Stomach smooth muscle (tissue), 2 donors: ENCODE measurements around the gene COASY.
"Not testable (repeated sequence)": the region's sequence is repeated elsewhere in the genome, so short reads cannot be mapped to it uniquely, and the experiment has no call there.

ENCODE experiments used
- H3K27ac ChIP-seq: one replicate; pipeline ENCODE4 v1.7.0; 2013; ENCODE audit warnings: mild to moderate bottlenecking, low read length, inconsistent platforms
- H3K27me3 ChIP-seq, 2 donors: one replicate each; pipeline ENCODE4 v1.7.0; 2013; ENCODE audit warnings: low read length in 2 of 2; ENCODE audit not compliant: insufficient read depth in 2 of 2, control insufficient read depth in 1 of 2
- H3K36me3 ChIP-seq, 2 donors: one replicate each; pipeline ENCODE4 v1.7.0; 2013; ENCODE audit warnings: low read length in 2 of 2; ENCODE audit not compliant: control insufficient read depth in 2 of 2, insufficient read depth in 2 of 2
- H3K4me1 ChIP-seq: one replicate; pipeline ENCODE4 v1.7.0; 2013; ENCODE audit warnings: low read length; ENCODE audit not compliant: control insufficient read depth, insufficient read depth
- H3K4me3 ChIP-seq, 2 donors: one replicate each; pipeline ENCODE4 v1.7.0; 2013; ENCODE audit warnings: low read length in 2 of 2
- H3K9ac ChIP-seq, 2 donors: one replicate each; pipeline ENCODE4 v1.7.0; 2013; ENCODE audit warnings: low read length in 2 of 2, mild to moderate bottlenecking in 1 of 2
- H3K9me3 ChIP-seq, 2 donors: one replicate each; pipeline ENCODE4 v1.7.0; 2013; ENCODE audit warnings: low read length in 2 of 2; ENCODE audit not compliant: control insufficient read depth in 2 of 2
- donor health status: healthy.
- donor health status: Pancreatic carcinoma.

COASY gene

DNA sequence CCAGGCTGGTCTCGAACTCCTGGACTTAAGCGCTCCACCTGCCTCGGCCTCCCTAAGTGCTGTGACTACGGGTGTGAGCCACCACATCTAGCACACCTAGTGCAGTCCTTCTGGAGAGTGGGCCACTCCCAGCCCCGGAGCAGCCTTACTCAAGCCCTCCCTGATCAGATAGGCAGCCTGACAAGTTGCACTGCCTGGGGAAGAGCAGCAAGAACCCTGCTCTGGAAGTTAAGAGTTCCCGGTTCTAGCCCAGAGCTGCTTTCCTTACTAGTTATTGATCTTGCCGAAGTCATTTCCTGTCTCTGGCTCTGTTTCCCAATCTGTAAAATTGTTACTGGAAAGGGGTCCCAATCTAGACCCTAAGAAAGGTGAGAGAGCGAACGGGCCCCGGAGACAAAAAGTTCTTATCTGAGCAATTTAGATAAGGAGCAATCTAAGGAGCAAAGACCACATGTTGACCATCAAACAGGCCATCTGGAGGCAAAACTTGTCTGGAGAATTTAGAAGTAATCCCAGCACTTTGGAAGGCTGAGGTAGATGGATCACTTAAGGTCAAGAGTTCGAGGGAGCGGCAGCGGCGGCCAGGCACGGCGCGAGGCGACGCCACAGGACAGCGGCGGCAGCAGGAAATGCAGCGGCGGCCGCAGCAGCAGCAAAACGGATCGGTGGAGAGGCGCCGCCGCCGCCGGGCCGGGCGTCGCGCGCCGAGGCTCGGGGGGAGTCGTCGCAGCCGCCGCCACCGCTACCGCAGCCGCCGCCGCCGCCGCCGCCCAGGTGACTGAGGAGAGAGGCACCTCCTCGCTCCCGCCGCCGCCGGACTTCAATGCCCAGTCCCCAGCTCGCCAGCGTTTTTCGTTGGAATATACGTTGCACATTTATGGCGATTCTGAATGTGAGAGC lies 30.2 kb upstream of the COASY start:
- Histone ChIP-seq H3K27me3 (no peaks in the 10 kb centered on the region), H3K4me3 (peak overlapping the region; percentile 46 to 74), H3K9ac (peak overlapping the region; percentile 61 to 64), H3K9me3 (no peaks in the 10 kb centered on the region), H3K27ac (peak overlapping the region; percentile 70), H3K36me3 (no peaks in the 10 kb centered on the region), H3K4me1 (peaks cover 40% of the 10 kb centered on the region)

DNA sequence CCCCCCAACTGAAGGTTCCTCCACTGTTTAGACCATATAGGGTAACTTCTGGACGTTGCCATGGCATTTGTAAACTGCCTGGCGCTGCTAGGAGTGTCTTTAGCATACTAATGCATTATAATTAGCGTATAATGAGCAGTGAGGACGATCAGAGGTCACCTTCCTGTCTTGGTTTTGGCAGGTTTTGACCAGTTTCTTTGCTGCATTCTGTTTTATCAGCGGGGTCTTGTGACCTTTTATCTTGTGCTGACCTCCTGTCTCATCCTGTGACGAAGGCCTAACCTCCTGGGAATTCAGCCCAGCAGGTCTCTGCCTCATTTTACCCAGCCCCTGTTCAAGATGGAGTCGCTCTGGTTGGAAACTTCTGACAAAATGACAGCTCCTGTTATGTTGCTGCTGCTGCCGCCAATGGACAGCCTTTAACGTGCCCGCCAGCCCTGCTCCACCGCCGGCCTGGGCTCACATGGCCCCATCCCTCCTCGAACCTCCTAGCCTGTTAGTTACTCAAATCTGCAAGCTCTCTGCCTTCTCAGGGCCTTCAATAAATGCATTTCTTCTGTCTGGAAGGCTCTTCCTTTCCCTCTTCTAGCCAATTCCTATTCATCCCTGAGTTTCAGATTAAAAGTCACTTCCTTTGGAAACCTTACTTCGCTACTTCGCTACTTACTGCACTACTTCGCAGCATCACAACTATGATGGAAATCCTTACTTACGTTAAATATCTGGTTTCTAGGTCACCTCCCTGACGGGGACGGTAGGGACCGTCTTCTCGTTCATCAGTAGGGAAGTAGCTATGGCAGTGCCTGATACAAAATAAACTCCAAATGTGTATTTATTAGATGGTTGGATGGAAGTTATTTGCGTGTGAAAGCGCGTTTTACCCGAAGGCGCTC lies 26.5 kb upstream of the COASY start:
- Histone ChIP-seq H3K27ac (peak overlapping the region; percentile 89), H3K36me3 (peaks cover 5 to 13% of the 10 kb centered on the region in 2 donors), H3K9ac (peak overlapping the region; percentile 64 to 74), H3K27me3 (no peaks in the 10 kb centered on the region), H3K9me3 (no peaks in the 10 kb centered on the region), H3K4me1 (peaks cover 37% of the 10 kb centered on the region), H3K4me3 (peak overlapping the region; percentile 63 to 80)

DNA sequence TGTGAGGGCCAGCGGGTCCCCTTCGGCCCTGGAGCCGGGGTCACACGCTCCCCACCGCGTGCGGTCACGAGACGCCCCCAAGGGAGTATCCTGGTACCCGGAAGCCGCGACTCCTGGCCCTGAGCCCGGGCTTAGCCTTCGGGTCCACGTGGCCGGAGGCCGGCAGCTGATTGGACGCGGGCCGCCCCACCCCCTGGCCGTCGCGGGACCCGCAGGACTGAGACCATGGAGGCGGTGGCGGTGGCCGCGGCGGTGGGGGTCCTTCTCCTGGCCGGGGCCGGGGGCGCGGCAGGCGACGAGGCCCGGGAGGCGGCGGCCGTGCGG lies 25.9 kb upstream of the COASY start, which contains the start of gene NAGLU:
Gene NAGLU, plus strand, starts transcription at position 194 of the 324 bp plus-strand sequence. Its CDS starts 32 bp downstream, at position 226.
- H3K9ac ChIP-seq, result peak within 1 kb of the TSS; percentile 74 to 84
- H3K27ac ChIP-seq, result peak within 1 kb of the TSS; percentile 89
- peaks cover 5 to 15% of the 10 kb centered on the region in 2 donors for H3K36me3 ChIP-seq

DNA sequence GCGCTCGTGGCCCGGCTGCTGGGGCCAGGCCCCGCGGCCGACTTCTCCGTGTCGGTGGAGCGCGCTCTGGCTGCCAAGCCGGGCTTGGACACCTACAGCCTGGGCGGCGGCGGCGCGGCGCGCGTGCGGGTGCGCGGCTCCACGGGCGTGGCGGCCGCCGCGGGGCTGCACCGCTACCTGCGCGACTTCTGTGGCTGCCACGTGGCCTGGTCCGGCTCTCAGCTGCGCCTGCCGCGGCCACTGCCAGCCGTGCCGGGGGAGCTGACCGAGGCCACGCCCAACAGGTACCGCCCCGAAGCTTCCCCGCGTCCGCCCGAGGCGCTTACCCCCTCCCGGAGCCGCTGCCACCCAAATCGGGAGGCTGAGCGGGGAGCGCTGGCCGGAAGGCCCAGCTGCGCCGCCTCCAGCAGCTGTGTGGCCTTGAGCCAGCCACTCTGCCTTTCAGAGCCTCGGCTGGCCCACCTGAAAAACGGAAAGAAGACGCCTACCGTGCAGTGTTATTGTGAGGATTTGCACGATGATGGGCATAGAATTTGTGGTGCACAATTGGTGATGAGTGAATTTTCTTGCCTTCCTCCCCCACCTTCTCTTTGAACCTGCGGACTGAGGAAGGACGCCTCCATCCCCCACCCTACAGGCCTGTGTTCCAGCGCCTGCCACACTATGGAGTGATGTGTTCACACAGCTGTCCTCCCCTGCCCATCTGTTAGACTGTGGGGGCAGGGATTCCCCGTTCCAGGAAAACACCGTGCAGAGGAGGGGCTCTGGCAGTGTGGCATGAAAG lies 25.4 kb upstream of the COASY start:
- peaks cover 27% of the 10 kb centered on the region for H3K4me1 ChIP-seq
- H3K9ac ChIP-seq, result peak overlapping the region; percentile 65 to 84
- H3K27ac ChIP-seq, result peak overlapping the region; percentile 62
- H3K27me3 ChIP-seq, result no peaks in the 10 kb centered on the region
- peaks cover 8 to 21% of the 10 kb centered on the region in 2 donors for H3K36me3 ChIP-seq
- peak overlapping the region; percentile 71 to 80 for H3K4me3 ChIP-seq
- no peaks in the 10 kb centered on the region for H3K9me3 ChIP-seq

More for the DNA sequence above, 25.9 kb upstream of the COASY start, which contains the start of gene NAGLU:
- peak within 1 kb of the TSS; percentile 71 to 80 for H3K4me3 ChIP-seq
- no peaks in the 10 kb centered on the region for H3K9me3 ChIP-seq
- H3K4me1 ChIP-seq, result peaks cover 32% of the 10 kb centered on the region
- H3K27me3 ChIP-seq, result no peaks in the 10 kb centered on the region

DNA sequence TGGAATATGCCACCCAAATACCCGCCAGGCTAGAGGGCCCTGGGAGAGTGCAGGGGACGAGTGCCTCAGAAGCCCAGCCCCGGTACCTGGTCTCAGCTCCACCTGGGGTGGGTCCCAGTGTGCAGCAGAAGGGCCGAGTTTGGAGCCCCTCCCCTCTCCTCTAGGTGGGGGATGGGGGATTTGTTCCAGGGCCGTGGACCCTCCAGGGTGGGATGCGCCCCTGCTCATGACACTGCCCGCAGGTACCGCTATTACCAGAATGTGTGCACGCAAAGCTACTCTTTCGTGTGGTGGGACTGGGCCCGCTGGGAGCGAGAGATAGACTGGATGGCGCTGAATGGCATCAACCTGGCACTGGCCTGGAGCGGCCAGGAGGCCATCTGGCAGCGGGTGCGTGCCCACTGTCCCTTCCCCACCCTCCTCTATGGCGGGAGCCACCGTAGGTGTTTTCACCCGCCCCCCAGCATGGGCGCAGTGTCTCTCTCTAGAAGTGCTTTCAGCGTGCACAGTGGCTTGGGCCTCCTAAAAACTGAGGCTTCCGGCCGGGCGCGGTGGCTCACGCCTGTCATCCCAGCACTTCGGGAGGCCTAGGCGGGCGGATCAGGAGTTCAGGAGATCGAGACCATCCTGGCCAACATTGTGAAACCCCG lies 24.7 kb upstream of the COASY start:
- peaks cover 23% of the 10 kb centered on the region for H3K4me1 ChIP-seq
- H3K27ac ChIP-seq, result peak overlapping the region; percentile 62
- no peaks in the 10 kb centered on the region for H3K27me3 ChIP-seq
- H3K36me3 ChIP-seq, result peaks cover 9 to 21% of the 10 kb centered on the region in 2 donors
- peak overlapping the region; percentile 71 to 80 for H3K4me3 ChIP-seq
- H3K9me3 ChIP-seq, result no peaks in the 10 kb centered on the region
- peak overlapping the region; percentile 65 to 84 for H3K9ac ChIP-seq

DNA sequence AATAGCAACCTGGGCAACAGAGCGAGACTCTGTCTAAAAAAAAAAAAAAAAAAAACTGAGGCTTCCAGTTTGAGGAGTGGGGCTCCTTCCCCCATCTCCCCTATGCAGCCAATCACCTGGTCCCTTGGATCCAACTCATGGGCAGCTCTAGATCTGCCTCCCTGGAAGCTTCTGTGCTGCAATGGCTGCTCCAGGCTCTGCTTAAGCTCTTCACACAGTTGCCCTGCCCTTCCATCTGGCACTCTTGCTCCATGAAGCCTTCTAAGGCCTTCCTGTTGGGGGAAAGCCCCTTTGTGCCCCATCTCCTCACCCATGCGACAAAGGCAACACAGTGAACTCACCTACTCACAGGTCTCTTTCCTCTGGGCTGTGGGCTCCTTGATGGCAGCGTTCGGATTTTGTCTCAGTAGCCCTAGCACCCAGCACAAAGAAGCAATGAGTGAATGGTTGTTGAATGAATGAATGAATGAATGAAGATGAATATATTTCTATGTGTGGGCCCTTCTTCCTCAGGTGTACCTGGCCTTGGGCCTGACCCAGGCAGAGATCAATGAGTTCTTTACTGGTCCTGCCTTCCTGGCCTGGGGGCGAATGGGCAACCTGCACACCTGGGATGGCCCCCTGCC lies 24.0 kb upstream of the COASY start:
- Histone ChIP-seq H3K9ac (no peak overlapping the region), H3K4me3 (no peak overlapping the region), H3K9me3 (no peaks in the 10 kb centered on the region), H3K27ac (no peak overlapping the region), H3K27me3 (no peaks in the 10 kb centered on the region), H3K4me1 (peaks cover 23% of the 10 kb centered on the region), H3K36me3 (peaks cover 12 to 24% of the 10 kb centered on the region in 2 donors)

DNA sequence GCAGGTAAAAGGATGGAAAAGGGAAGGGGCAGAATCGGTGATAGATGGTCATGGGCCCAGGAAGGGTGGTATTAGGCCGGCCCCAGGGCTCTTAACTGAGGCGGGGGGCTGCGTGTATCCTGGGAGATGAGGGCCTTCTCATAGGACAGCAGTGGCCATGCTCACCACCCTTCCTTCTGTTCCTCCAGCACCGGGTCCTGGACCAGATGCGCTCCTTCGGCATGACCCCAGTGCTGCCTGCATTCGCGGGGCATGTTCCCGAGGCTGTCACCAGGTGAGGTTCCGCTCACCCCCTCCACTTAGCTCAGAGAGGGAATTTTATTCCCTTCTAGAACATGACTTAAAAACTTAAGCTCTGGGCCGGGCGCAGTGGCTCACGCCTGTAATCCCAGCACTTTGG lies 23.5 kb upstream of the COASY start:
- peaks cover 12 to 25% of the 10 kb centered on the region in 2 donors for H3K36me3 ChIP-seq
- no peak overlapping the region for H3K27ac ChIP-seq

DNA sequence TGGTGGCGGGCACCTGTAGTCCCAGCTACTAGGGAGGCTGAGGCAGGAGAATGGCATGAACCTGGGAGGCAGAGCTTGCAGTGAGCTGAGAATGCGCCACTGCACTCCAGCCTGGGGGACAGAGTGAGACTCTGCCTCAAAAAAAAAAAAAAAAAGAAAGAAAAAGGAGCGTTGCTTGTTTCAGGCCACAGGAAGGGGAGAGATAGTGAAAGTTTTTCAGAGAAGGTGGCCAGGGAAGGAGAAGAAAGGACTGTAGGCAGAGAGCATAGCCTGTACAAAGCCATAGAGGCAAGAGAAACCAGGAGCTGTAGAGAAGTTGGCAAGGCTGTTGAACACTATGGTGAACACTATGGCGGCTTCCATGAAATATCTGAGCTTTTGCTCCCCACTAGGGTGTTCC lies 21.4 kb upstream of the COASY start:
- not testable (repeated sequence) for H3K9ac ChIP-seq, H3K27ac ChIP-seq, H3K27me3 ChIP-seq, H3K4me3 ChIP-seq, H3K9me3 ChIP-seq
- H3K4me1 ChIP-seq, result peaks cover 17% of the 10 kb centered on the region
- peaks cover 12 to 29% of the 10 kb centered on the region in 2 donors for H3K36me3 ChIP-seq

More for the DNA sequence above, 23.5 kb upstream of the COASY start:
- peaks cover 23% of the 10 kb centered on the region for H3K4me1 ChIP-seq
- no peaks in the 10 kb centered on the region for H3K27me3 ChIP-seq
- H3K4me3 ChIP-seq, result no peak overlapping the region
- H3K9ac ChIP-seq, result no peak overlapping the region
- no peaks in the 10 kb centered on the region for H3K9me3 ChIP-seq

DNA sequence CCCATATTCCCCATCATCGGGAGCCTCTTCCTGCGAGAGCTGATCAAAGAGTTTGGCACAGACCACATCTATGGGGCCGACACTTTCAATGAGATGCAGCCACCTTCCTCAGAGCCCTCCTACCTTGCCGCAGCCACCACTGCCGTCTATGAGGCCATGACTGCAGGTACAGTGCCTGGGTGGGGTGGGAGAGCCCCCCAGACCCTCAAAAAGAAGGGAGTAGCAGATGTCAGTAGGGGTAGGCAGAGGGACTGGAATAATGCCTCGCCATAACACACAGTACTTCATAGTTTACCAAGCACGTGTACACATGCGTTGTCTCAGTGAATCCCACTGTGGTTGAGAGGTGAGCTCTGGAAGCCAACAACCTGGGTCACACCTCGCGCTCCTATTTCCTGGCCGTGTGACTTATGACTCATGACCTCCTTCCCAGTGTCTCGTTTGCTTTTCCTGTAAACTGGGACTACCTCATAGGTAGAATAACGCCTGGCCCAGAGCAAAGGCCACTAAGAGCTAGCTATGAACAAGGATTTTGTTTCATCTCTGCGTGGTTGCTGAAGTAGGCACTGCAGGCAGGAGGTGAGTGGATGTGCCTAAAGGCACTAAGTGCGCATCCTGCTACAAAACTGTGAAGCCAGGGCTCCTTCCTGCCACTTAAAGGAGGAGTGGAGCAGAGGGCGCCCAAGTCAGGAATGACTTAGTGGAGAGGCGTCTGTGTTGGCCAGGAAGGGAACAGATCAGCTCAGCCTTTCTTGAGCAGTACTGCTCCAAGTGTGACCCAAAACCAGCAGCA lies 20.7 kb upstream of the COASY start:
- no peak overlapping the region for H3K9ac ChIP-seq
- H3K36me3 ChIP-seq, result peaks cover 12 to 29% of the 10 kb centered on the region in 2 donors
- H3K4me1 ChIP-seq, result peaks cover 13% of the 10 kb centered on the region
- H3K27me3 ChIP-seq, result no peaks in the 10 kb centered on the region
- no peak overlapping the region for H3K27ac ChIP-seq
- no peaks in the 10 kb centered on the region for H3K9me3 ChIP-seq
- no peak overlapping the region for H3K4me3 ChIP-seq
